ENCODE results near the gene PLEKHO2.

DNA sequence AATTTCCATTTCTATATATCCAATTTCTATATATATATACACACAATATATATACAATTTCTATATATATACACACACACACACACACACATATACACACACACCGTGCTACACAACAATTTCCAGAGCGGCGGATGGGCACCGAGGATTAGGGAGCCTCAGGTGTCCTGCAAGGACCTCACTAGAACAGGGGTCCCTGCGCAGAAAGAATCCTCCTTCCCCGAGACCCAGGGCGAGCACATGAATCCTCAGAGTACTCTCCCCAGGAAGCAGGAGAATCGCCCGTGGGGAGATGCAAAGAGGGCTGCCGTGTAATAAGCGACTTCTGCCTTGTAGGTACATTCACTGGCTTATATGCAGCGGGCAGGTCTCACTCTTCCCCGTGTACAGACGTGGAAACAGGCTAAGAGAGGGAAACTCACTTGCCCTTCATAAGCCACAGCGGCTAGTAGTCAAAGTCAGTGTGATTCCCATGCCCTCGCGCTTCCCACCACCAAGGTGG is 16.7 kb upstream of the PLEKHO2 start:
- TF ChIP-seq CTCF (conservative IDR thresholded peaks at IDR 0.05) = no peak
- no peak for TF ChIP-seq EZH2 (IDR thresholded peaks at IDR 0.05; ENCODE audit: low read depth)

Data from PC-9 (cell line).